CD8-positive, alpha-beta memory T cell (primary cell): ENCODE data around the gene AKAP6. TPM values are rescaled to one million over a fixed set of nuclear protein-coding genes. Genes with fewer than 3 reads are reported as not detected.

ENCODE experiments used
- CTCF ChIA-PET: fragments of 350-600 bp; sonication (Branson Sonifier 250); formaldehyde crosslinking; loops from one replicate; lab custom pipeline; 2021; ENCODE audit warnings: antibody characterized with exemption; lab: Charles Lee
- POLR2A ChIA-PET: fragments of 350-600 bp; sonication (Branson Sonifier 250); formaldehyde crosslinking; loops from one replicate; lab custom pipeline; 2021; ENCODE audit warnings: antibody characterized with exemption; lab: Charles Lee
- DNase-seq, 5 donors: peaks; one replicate each; pipeline versions ENCODE4 v3.0.0 to v3.0.0-alpha.2; 2020 to 2022; ENCODE audit warnings: mixed read lengths in 1 of 5
- H3K27ac ChIP-seq: one replicate; pipeline ENCODE4 v1.7.0; 2013; ENCODE audit warnings: low read depth, mild to moderate bottlenecking, low read length, moderate library complexity
- H3K27me3 ChIP-seq: 2 replicates; pipeline ENCODE4 v1.7.0; 2013; ENCODE audit warnings: low read length, mild to moderate bottlenecking; ENCODE audit not compliant: insufficient read depth, poor library complexity, severe bottlenecking
- H3K36me3 ChIP-seq: 2 replicates; pipeline ENCODE4 v1.7.0; 2013; ENCODE audit warnings: mild to moderate bottlenecking, low read length, moderate library complexity; ENCODE audit not compliant: insufficient read depth
- H3K4me1 ChIP-seq: 2 replicates; pipeline ENCODE4 v1.7.0; 2013; ENCODE audit warnings: mild to moderate bottlenecking, low read length, moderate library complexity; ENCODE audit not compliant: insufficient read depth
- H3K4me3 ChIP-seq: 2 replicates; pipeline ENCODE4 v1.7.0; 2013; ENCODE audit warnings: mild to moderate bottlenecking, low read length
- H3K9me3 ChIP-seq: 2 replicates; pipeline ENCODE4 v1.7.0; 2013; ENCODE audit warnings: mild to moderate bottlenecking, low read length
- H3K27ac Mint-ChIP-seq, 8 donors: one replicate each; pipeline ENCODE4 v1.8.0; 2020 to 2021; ENCODE audit warnings: mixed read lengths in 8 of 8, mild to moderate bottlenecking in 6 of 8, inconsistent platforms in 3 of 8, moderate library complexity in 3 of 8
- H3K27me3 Mint-ChIP-seq, 2 donors: one replicate each; pipeline ENCODE4 v1.8.0; 2020 to 2021; ENCODE audit warnings: mixed read lengths in 2 of 2, mild to moderate bottlenecking in 1 of 2, moderate library complexity in 1 of 2
- H3K36me3 Mint-ChIP-seq, 3 donors: one replicate each; pipeline ENCODE4 v1.8.0; 2020 to 2021; ENCODE audit warnings: mixed read lengths in 3 of 3, inconsistent platforms in 1 of 3, mild to moderate bottlenecking in 1 of 3
- H3K4me1 Mint-ChIP-seq, 3 donors: one replicate each; pipeline ENCODE4 v1.8.0; 2020 to 2021; ENCODE audit warnings: mixed read lengths in 3 of 3, inconsistent platforms in 1 of 3, mild to moderate bottlenecking in 1 of 3
- H3K4me3 Mint-ChIP-seq, 7 donors: one replicate each; pipeline ENCODE4 v1.8.0; 2020 to 2021; ENCODE audit warnings: mixed read lengths in 7 of 7, mild to moderate bottlenecking in 6 of 7, moderate library complexity in 4 of 7, inconsistent platforms in 2 of 7
- H3K9me3 Mint-ChIP-seq, 5 donors: one replicate each; pipeline ENCODE4 v1.8.0; 2020 to 2022; ENCODE audit warnings: mixed read lengths in 5 of 5, mild to moderate bottlenecking in 3 of 5, moderate library complexity in 2 of 5, inconsistent platforms in 1 of 5
- polyA plus RNA-seq: library from polyadenylated mRNA; unstranded; fragments of 300-500 nt; fragmentation: Illumina TruSeq; gene quantifications from one replicate; pipeline ENCODE4 v1.2.3, GENCODE V29; 2021
- total RNA-seq, 2 experiments: library from RNA; stranded (reverse); gene quantifications; one replicate each; pipeline ENCODE4 v1.2.3, GENCODE V29; 2021

The AKAP6 gene
- total and polyA plus RNA-seq, 3 experiments from 2014 or later: 0.49 to 1.5 (median 1.4) TPM

DNA sequence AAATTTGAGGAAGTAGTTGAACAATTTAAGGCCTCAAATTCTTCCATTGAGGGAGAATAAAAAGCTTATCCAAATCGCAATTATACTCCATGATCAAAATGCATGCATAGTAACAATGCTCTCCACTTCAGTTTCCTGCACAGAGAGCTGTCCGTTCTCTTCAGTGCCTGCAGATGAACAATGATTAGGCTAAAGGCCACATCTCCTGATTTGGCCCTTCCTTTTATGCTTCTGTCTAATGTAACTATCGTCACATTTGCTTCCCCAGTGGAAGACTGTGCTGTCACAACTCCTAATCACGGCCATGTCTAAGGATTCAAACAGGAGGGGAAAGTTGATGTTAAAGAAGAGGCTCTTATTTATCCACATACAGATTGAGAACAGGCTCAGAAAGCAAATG, 496.0 kb downstream of the AKAP6 start:
- DNase-seq: no peak
- no peaks in the 10 kb centered on the region for H3K4me1 Mint-ChIP-seq
- Histone ChIP-seq H3K27me3 (no peaks in the 10 kb centered on the region), H3K27ac (no peak overlapping the region), H3K9me3 (no peaks in the 10 kb centered on the region), H3K4me1 (no peaks in the 10 kb centered on the region), H3K36me3 (no peaks in the 10 kb centered on the region), H3K4me3 (no peak overlapping the region)
- peaks cover 0 to 3% of the 10 kb centered on the region in 2 donors for H3K27me3 Mint-ChIP-seq
- ChIA-PET POLR2A (no interaction called here), CTCF (no interaction called here)
- H3K9me3 Mint-ChIP-seq: peaks cover 2 to 25% (median 14%) of the 10 kb centered on the region in 5 donors
- no peaks in the 10 kb centered on the region for H3K36me3 Mint-ChIP-seq
- H3K27ac Mint-ChIP-seq: no peak overlapping the region
- no peak overlapping the region for H3K4me3 Mint-ChIP-seq

GRCh38 chr14:32826404-32827082, 497.4 kb downstream of the AKAP6 start:
- ChIA-PET CTCF (no interaction called here), POLR2A (no interaction called here)
- Histone ChIP-seq H3K9me3 (no peaks in the 10 kb centered on the region), H3K4me3 (no peak overlapping the region), H3K36me3 (no peaks in the 10 kb centered on the region), H3K27ac (no peak overlapping the region), H3K4me1 (no peaks in the 10 kb centered on the region), H3K27me3 (no peaks in the 10 kb centered on the region)
- Mint-ChIP-seq H3K9me3 (peaks cover 2 to 23% (median 10%) of the 10 kb centered on the region in 5 donors), H3K27me3 (no peaks in the 10 kb centered on the region), H3K36me3 (no peaks in the 10 kb centered on the region), H3K27ac (no peak overlapping the region), H3K4me1 (no peaks in the 10 kb centered on the region), H3K4me3 (no peak overlapping the region)
- DNase-seq: no peak

DNA sequence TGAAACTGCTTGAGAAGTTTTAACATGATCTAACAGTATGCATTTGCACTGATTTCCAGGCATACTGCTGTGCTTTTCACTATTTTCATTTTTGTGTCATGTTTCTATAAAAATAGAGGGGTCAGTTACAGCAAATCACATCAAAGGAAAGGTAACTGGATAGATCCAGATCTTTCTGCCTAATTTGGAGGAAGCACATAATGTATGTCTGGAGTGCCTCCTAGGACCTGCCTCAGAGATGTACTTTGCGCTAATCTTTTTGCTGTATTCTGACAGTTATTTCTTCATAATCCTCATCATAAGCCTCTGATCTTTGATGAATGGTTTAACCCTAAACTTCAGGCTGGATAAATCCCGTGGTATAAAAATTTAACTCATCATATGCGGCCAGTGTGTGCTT, 498.4 kb downstream of the AKAP6 start:
- H3K9me3 ChIP-seq: no peaks in the 10 kb centered on the region
- no peaks in the 10 kb centered on the region for H3K36me3 ChIP-seq
- DNase-seq: no peak
- Mint-ChIP-seq H3K4me1 (no peaks in the 10 kb centered on the region), H3K9me3 (peaks cover 2 to 23% (median 9%) of the 10 kb centered on the region in 5 donors), H3K27ac (no peak overlapping the region), H3K4me3 (no peak overlapping the region), H3K36me3 (no peaks in the 10 kb centered on the region), H3K27me3 (no peaks in the 10 kb centered on the region)
- ChIA-PET POLR2A (no interaction called here), CTCF (no interaction called here)
- no peak overlapping the region for H3K4me3 ChIP-seq
- H3K4me1 ChIP-seq: no peaks in the 10 kb centered on the region
- H3K27ac ChIP-seq: no peak overlapping the region
- no peaks in the 10 kb centered on the region for H3K27me3 ChIP-seq

GRCh38 chr14:32835924-32836323, 506.8 kb downstream of the AKAP6 start:
- Histone ChIP-seq H3K4me3 (no peak overlapping the region), H3K36me3 (no peaks in the 10 kb centered on the region), H3K27ac (no peak overlapping the region), H3K4me1 (no peaks in the 10 kb centered on the region), H3K27me3 (no peaks in the 10 kb centered on the region), H3K9me3 (no peaks in the 10 kb centered on the region)
- no peak for DNase-seq
- Mint-ChIP-seq H3K36me3 (no peaks in the 10 kb centered on the region), H3K4me3 (no peak overlapping the region), H3K27me3 (no peaks in the 10 kb centered on the region), H3K4me1 (no peaks in the 10 kb centered on the region), H3K27ac (no peak overlapping the region), H3K9me3 (peaks cover 1 to 12% (median 2%) of the 10 kb centered on the region in 5 donors)
- ChIA-PET CTCF (no interaction called here), POLR2A (no interaction called here)

DNA sequence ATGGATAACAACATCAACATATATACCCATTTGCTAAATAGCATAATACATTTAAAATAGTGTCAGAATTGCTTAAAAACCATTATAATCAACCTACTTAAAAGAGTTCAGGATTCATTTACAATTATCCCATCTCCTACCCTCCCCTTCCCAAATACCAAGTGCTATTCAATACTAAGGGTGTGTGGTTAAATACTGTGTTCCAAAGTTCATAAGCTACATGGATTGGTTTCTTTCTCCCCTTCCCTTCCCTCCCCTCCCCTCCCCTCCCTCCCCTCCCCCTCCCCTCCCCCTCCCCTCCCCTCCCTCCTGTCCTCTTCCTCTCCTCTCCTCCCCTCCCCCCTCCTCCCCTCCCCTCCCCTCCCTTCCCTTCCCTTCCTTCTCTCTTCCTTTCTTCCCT, 512.6 kb downstream of the AKAP6 start:
- Histone ChIP-seq H3K4me1 (no peaks in the 10 kb centered on the region), H3K9me3 (no peaks in the 10 kb centered on the region), H3K4me3 (no peak overlapping the region), H3K36me3 (no peaks in the 10 kb centered on the region), H3K27ac (no peak overlapping the region), H3K27me3 (no peaks in the 10 kb centered on the region)
- no peaks in the 10 kb centered on the region for H3K27me3 Mint-ChIP-seq
- DNase-seq: no peak
- H3K4me3 Mint-ChIP-seq: no peak overlapping the region
- no peaks in the 10 kb centered on the region for H3K4me1 Mint-ChIP-seq
- H3K9me3 Mint-ChIP-seq: peaks cover 0 to 16% (median 6%) of the 10 kb centered on the region in 5 donors
- no peak overlapping the region for H3K27ac Mint-ChIP-seq
- CTCF ChIA-PET: no interaction called here
- POLR2A ChIA-PET: no interaction called here
- H3K36me3 Mint-ChIP-seq: no peaks in the 10 kb centered on the region

- ChIA-PET CTCF (no interaction called here), POLR2A (no interaction called here)
- no peak for DNase-seq
- no peaks in the 10 kb centered on the region for H3K36me3 Mint-ChIP-seq
- H3K36me3 ChIP-seq: no peaks in the 10 kb centered on the region
- no peak overlapping the region for H3K4me3 Mint-ChIP-seq
- H3K27ac ChIP-seq: no peak overlapping the region
- H3K27ac Mint-ChIP-seq: no peak overlapping the region
- H3K4me1 Mint-ChIP-seq: no peaks in the 10 kb centered on the region
- H3K4me3 ChIP-seq: no peak overlapping the region
- no peaks in the 10 kb centered on the region for H3K27me3 Mint-ChIP-seq
- H3K4me1 ChIP-seq: no peaks in the 10 kb centered on the region
- no peaks in the 10 kb centered on the region for H3K9me3 ChIP-seq
- peaks cover 4 to 21% (median 10%) of the 10 kb centered on the region in 5 donors for H3K9me3 Mint-ChIP-seq
- no peaks in the 10 kb centered on the region for H3K27me3 ChIP-seq
Observed at GRCh38 chr14:32846821-32847365, 517.8 kb downstream of the AKAP6 start.

DNA sequence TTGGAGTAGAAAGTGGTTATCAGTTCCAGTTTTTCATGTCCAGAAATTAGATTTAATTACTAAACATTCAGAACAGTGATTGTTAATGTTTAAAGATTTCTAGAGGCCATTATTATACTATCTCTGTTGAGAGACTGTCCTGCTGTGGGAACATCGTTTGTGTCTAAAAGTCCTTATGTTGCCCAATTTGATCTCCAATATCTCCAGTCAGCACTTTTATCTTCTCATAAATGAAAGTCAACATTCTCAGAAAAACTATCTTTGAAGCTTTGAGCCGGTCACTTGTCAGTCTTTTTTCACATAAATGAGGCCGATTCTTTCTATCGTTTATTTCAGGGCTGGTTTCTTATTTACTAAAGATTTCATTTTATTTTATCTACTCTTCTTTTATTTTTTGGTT, 518.8 kb downstream of the AKAP6 start:
- no peaks in the 10 kb centered on the region for H3K4me1 Mint-ChIP-seq
- CTCF ChIA-PET: no interaction called here
- POLR2A ChIA-PET: no interaction called here

GRCh38 chr14:32865827-32866376, 536.8 kb downstream of the AKAP6 start:
- H3K36me3 Mint-ChIP-seq: no peaks in the 10 kb centered on the region
- H3K27ac Mint-ChIP-seq: no peak overlapping the region
- no peaks in the 10 kb centered on the region for H3K27me3 ChIP-seq

More for the DNA sequence above, 518.8 kb downstream of the AKAP6 start:
- no peaks in the 10 kb centered on the region for H3K36me3 ChIP-seq
- H3K27me3 Mint-ChIP-seq: no peaks in the 10 kb centered on the region
- peaks cover 5 to 21% (median 10%) of the 10 kb centered on the region in 5 donors for H3K9me3 Mint-ChIP-seq
- H3K9me3 ChIP-seq: no peaks in the 10 kb centered on the region
- H3K36me3 Mint-ChIP-seq: no peaks in the 10 kb centered on the region
- H3K4me3 Mint-ChIP-seq: no peak overlapping the region
- H3K27me3 ChIP-seq: no peaks in the 10 kb centered on the region
- DNase-seq: no peak
- H3K4me1 ChIP-seq: no peaks in the 10 kb centered on the region
- no peak overlapping the region for H3K4me3 ChIP-seq
- H3K27ac Mint-ChIP-seq: no peak overlapping the region
- no peak overlapping the region for H3K27ac ChIP-seq

More at GRCh38 chr14:32865827-32866376, 536.8 kb downstream of the AKAP6 start:
- Mint-ChIP-seq H3K27me3 (no peaks in the 10 kb centered on the region), H3K4me3 (no peak overlapping the region), H3K9me3 (peaks cover 2 to 22% (median 10%) of the 10 kb centered on the region in 5 donors), H3K4me1 (no peaks in the 10 kb centered on the region)
- DNase-seq: no peak
- no peaks in the 10 kb centered on the region for H3K9me3 ChIP-seq
- no peak overlapping the region for H3K27ac ChIP-seq
- ChIA-PET POLR2A (no interaction called here), CTCF (no interaction called here)
- no peaks in the 10 kb centered on the region for H3K4me1 ChIP-seq
- no peak overlapping the region for H3K4me3 ChIP-seq
- H3K36me3 ChIP-seq: no peaks in the 10 kb centered on the region
